ENCODE results near the gene ALKBH3. TPM values are rescaled to one million over a fixed set of nuclear protein-coding genes. Genes with fewer than 3 reads are reported as not detected.

ALKBH3 gene
- total and polyA plus RNA-seq, 2 experiments from 2014 or later: 10.7 to 10.8 TPM

- TF ChIP-seq ZNF462 (CRISPR knock-in tag; IDR thresholded peaks at IDR 0.05): no peak
- no peak for TF ChIP-seq CREB1 (CRISPR knock-in tag; IDR thresholded peaks at IDR 0.05; ENCODE audit: low read depth)
- no peak for TF ChIP-seq ETS1 (IDR thresholded peaks at IDR 0.05)
- TF ChIP-seq STAT1 (IDR thresholded peaks at IDR 0.05; ENCODE audit: unreplicated experiment): no peak
- TF ChIP-seq NANOG (IDR thresholded peaks at IDR 0.05; ENCODE audit: borderline replicate concordance): no peak
- TF ChIP-seq ZNF114 (CRISPR knock-in tag; IDR thresholded peaks at IDR 0.05): no peak
- TF ChIP-seq EZH2phosphoT487 (IDR thresholded peaks at IDR 0.05; ENCODE audit: unreplicated experiment): no peak
- TF ChIP-seq CTCF (conservative IDR thresholded peaks at IDR 0.05; ENCODE audit: low read depth in 2 of 2): no peak
- no peak for TF ChIP-seq POLR2AphosphoS5 (IDR thresholded peaks at IDR 0.05; ENCODE audit: low read depth)
- no peak for TF ChIP-seq ZNF331 (CRISPR knock-in tag; IDR thresholded peaks at IDR 0.05; ENCODE audit: low read depth)
Measured at GRCh38 chr11:43919852-43920597, 39.4 kb downstream of the ALKBH3 start (continued).
